HepG2 (cell line): ENCODE data around the gene PFN1. TPM values are rescaled to one million over a fixed set of nuclear protein-coding genes. Genes with fewer than 3 reads are reported as not detected.
A peak's percentile ranks its signal among the peaks of the same experiment; 100 is the strongest.

Experiments
- BRF2 ChIP-seq: sonication (generic); formaldehyde crosslinking; IDR thresholded peaks from 2 replicates; pipeline ENCODE4 v1.8.1; 2022; ENCODE audit warnings: mild to moderate bottlenecking, missing genetic modification reagents
- FOXA3 ChIP-seq: IDR thresholded peaks from 2 replicates; pipeline ENCODE4 v1.6.1; 2016; ENCODE audit warnings: missing genetic modification reagents, missing compliant biosample characterization
- PBX3 ChIP-seq: sonication (generic); formaldehyde crosslinking; IDR thresholded peaks from 2 replicates; pipeline ENCODE4 v1.8.1; 2023; ENCODE audit warnings: missing genetic modification reagents, inconsistent platforms, borderline replicate concordance
- POGK ChIP-seq: sonication (generic); formaldehyde crosslinking; conservative IDR thresholded peaks from 2 replicates; pipeline ENCODE4 v1.8.0; 2022; ENCODE audit warnings: mild to moderate bottlenecking, moderate library complexity, missing genetic modification reagents
- POLR2AphosphoS5 ChIP-seq: IDR thresholded peaks from 2 replicates; pipeline ENCODE4 v1.6.1; 2012; ENCODE audit warnings: low read depth, low read length
- PRDM10 ChIP-seq: sonication (generic); formaldehyde crosslinking; IDR thresholded peaks from 2 replicates; pipeline ENCODE4 v1.4.0; 2020; ENCODE audit warnings: low read depth, missing genetic modification reagents
- ZFP36L2 ChIP-seq: sonication (generic); formaldehyde crosslinking; IDR thresholded peaks from 2 replicates; pipeline ENCODE4 v1.4.0; 2020; ENCODE audit warnings: missing genetic modification reagents
- ZNF512 ChIP-seq: sonication (generic); formaldehyde crosslinking; IDR thresholded peaks from 2 replicates; pipeline ENCODE4 v1.4.0; 2020; ENCODE audit warnings: mild to moderate bottlenecking, missing genetic modification reagents
- ZNF687 ChIP-seq: sonication (generic); formaldehyde crosslinking; IDR thresholded peaks from 2 replicates; pipeline ENCODE4 v1.5.1; 2020; ENCODE audit warnings: mild to moderate bottlenecking, missing genetic modification reagents, moderate library complexity
- polyA plus RNA-seq, 8 experiments: library from polyadenylated mRNA; depleted of rRNA in 3 of 8; stranded (reverse) in 7 of 8; unstranded in 1 of 8; fragments of >200 nt; fragmentation: Illumina TruSeq in 4 of 8; extraction: Trizol in 4 of 8; gene quantifications; 2 replicates each; pipeline versions ENCODE4 v1.2.1 to v1.2.3, GENCODE V29; 2011 to 2016; ENCODE audit warnings: low read depth in 4 of 8, missing spikeins in 1 of 8, mixed read lengths in 1 of 8; ENCODE audit not compliant: insufficient read depth in 1 of 8
- total RNA-seq, 5 experiments: library from RNA; depleted of rRNA; stranded (reverse); fragments of >200 nt; fragmentation: Illumina TruSeq; extraction: Trizol; gene quantifications; 2 replicates each; pipeline ENCODE4 v1.2.3, GENCODE V29; 2016; ENCODE audit warnings: low read depth in 1 of 5

PFN1 gene
- total and polyA plus RNA-seq, 2 of the 13 experiments (the other 11 are each of a cell fraction or from before 2014, with no cell fraction given) = 494 to 613 TPM

- TF ChIP-seq ZNF687 (CRISPR knock-in tag) (peak; percentile 66), POGK (CRISPR knock-in tag) (no peak; the same call in 1 of the 2 replicates), BRF2 (CRISPR knock-in tag) (no peak), PRDM10 (peak; percentile 94), POLR2AphosphoS5 (peak; percentile 81), FOXA3 (CRISPR knock-in tag) (no peak), PBX3 (CRISPR knock-in tag) (no peak), ZFP36L2 (no peak), ZNF512 (CRISPR knock-in tag) (peak; percentile 4; the same call in 1 of the 2 replicates)
Observed at GRCh38 chr17:4948166-4948930, at the start of gene PFN1 (continued).
